SKM-1 (cell line): ENCODE measurements around the gene ZNF507.
"Not testable (repeated sequence)": the region's sequence is repeated elsewhere in the genome, so short reads cannot be mapped to it uniquely, and the experiment has no call there.

Source experiments
- DNase-seq: peaks from one replicate; lab custom pipeline; 2025; ENCODE audit not compliant: unreplicated experiment; lab: John Stamatoyannopoulos, UW

The ZNF507 gene

DNA sequence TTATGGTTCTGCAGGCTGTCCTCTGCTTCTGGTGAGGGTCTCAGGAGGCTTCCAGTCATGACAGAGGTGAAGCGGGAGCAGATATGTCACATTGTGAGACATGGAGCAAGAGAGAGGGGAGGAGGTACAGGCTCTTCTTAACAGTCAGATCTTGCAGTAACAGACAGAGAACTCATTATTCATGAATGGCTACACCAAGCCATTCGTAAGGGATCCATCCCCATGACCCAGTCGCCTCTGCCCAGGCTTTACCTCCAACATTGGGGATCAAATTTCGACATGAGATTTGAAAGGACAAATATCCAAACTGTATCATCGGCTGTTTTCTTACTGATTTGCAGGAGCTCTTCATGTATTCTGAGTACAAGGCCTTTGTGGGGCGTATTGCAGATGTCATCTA lies 21.7 kb downstream of the ZNF507 start:
- DNase-seq = no peak

DNA sequence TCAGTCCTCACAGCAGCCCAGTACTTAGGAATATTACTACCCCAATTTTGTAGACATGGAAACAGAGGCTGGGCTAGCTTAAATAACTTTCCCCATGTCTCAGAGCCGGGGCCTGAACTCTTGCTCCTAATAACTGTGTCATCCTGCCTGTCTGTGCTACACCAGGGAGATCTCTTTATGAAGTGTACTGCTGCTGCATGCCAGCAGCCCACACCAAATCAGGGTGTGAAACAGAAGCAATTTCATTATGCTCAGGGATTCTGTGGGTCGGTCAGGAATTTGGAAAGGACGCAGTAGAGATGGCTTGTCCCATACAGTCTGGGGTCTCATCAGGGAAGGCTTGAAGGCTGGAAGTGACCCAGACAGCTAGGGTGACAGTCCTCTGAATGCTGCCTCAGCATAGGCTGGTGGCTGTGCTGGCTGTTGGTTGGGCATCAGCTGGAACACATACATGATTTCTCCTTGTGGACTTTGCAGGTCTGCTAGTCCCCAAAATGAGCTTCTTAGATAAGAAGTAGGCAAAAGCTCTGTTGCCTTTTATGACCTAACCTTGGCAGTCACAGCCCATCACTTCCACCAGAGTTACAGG lies 22.6 kb downstream of the ZNF507 start:
- no peak for DNase-seq

DNA sequence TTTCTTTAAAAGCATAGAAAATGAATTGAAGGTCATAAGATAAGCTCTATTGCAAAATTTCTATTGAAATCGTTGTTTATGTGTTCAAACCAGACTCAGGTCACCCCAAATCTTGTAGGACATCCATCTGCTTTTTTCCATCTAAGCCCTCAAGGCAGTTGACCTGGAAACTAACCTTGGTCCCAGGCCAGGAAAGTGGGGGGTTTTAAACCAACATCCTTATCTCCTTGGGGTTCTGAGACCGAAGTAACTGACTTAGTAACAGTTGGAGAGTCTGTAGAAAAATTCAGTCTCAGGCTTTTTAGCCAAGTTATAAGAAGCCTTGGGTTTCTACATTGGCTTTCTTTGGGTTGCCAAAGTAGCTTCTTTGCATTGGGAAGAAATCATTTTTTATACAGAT lies 23.4 kb downstream of the ZNF507 start:
- DNase-seq = no peak

DNA sequence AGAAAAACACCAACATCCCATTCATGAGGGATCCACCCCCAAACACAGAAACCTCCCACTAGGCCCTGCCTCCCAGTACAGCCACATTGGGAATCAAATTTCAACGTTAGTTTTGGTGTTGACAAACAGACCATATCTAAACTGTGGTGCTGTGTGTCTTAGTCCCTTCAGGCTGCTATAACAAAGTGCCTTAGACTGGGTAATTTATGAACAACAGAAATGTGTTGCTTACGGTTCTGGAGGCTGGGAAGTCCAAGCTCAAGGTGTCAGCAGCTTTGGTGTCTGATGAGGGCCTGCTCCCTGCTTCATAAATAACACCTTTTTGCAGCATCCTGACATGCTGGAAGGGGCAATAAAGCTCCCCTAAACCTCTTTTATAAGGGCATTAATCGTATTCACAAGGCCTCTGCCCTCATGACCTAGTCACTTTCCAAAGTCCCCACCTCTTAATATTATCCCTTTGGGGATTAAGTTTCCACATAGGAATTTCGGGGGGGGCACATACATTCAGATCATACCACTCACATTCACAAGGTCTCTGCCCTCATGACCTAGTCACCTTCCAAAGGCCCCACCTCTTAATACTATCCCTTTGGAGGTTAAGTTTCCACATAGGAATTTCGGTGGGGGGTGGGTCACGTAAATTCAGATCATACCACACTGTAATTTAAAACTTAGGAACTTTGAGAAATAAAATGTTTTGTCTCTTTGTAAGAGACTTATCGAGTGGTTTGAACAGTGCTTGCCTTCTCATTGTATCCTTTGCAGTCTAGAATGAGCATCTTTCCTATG lies 27.5 kb downstream of the ZNF507 start:
- DNase-seq = no peak

DNA sequence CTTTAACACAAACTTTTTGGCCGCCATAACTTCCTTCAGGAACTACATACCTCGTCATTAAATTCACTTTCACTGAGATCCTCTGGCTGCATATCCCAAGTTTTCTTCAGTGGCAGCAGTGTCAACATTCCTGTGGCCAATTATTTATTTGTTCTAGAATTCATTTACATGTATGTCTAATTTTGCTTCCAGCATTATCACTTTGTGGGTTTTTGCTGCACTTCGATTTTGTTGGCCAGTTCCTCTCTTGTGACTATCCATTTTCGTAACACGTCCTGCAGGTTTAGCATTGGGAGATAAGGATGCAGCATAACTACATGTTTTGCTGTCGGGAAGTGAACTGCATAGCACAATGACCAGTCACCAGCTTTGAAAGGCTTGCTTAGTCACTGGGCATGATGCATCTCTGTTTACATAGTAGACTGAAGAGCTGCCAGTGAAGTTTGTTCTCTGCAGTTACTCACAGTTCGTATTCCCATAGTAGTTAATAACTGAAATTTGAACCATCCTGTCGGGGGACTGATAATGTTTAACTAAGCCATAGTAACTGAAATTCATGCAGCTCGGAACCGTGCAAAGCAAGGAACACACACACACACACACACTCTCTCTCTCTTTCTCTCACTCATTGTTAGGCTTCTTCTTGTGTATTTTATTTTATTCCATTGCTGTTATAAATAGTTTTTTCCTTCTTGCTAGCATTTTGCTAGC lies 28.3 kb downstream of the ZNF507 start:
- DNase-seq = no peak

DNA sequence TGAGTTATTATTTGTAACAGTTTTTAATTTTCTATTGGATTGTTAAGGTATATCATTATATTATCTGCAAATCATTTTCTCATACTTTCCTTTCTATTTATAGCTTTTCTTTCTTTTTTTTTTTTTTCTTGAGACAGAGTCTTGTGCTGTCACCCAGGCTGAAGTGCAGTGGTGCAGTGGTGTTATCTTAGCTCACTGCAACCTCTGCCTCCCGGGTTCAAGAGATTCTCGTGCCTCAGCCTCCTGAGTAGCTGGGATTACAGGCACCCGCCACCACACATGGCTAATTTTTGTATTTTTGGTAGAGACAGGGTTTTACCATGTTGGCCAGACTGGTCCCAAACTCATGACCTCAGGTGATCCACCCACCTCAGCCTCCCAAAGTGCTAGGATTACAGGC lies 29.0 kb downstream of the ZNF507 start:
- not testable (repeated sequence) for DNase-seq

DNA sequence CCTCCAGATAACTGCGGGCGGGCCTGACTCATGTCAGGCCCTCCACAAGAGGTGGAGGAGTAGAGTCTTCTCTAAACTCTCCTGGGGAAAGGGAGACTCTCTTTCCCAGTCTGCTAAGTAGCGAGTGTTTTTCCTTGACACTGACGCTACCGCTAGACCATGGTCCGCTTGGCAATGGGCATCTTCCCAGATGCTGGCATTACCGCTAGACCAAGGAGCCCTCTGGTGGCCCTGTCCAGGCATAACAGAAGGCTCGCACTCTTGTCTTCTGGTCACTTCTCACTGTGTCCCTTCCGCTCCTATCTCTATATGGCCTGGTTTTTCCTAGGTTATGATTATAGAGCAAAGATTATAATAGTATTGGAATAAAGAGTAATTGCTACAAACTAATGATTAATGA lies 31.7 kb downstream of the ZNF507 start:
- DNase-seq = not testable (repeated sequence)

DNA sequence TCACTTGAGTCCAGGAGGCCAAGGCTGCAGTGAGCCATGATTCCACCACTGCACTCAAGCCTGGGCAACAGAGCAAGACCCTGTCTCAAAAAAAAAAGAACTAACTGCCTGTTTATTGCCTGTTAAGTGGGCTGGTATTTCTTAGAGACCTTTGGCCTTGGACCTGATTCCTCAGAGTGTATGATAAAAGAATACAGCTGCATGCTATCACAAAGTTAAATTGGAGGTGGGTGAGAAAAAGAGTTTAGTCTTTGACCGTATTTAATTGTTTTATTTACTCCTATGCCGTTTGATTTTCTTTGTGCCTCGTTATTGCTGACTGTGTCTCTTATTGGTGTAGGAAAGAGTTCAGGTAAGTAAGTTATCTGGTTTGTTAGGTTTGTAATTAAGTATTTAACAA lies 34.9 kb downstream of the ZNF507 start:
- DNase-seq = no peak

DNA sequence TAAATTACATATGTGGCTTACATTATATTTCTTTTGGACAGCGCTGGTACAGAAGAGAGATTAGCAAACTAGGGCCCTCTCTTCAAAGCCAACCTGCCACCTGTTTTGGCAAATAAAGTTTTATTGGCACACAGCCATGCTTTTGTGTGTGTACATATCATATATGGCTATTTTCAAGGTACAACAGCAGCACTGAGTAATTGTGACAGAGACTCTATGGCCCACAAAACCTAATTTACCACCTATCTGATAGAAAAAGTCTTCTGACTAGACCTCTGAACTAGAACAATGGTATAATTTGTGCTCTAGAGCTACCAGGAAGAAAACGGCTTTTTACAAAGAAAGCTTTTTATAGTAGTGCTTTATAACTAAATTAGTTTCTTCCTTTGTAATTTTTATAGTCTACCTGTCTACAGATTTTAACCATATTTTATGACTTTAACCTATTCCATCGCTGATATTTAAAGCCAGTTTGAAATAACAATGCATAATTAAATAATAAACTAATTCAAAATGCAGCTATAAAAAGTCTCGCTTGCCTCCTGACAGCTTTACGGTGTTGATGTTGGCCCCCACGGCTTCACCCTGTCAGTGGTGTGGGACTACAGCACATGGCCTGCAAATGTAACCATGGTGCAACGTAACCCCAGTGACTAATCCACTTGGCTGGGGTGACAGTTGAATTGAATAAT lies 42.4 kb downstream of the ZNF507 start:
- DNase-seq = no peak

DNA sequence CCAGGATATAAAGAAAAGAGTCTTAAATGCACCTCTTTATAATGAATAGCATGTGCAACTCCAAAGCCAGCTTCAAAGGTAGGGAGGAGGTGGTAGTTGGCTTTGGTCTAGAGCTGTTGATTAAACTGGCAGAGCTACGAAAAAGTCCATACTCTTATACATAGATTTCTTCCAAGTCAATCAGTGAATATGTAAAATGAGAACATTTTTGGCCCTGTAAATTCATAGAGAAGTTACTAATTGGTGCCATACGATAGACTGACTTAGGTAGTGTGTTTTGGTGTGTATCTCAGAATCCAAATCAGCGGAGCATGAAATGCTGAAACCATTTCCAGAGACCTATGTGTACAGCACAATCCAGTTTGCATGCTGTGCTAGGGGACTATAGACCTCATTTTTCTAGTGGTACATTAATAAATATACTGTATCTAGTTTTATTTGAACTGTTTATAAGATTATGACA lies 43.0 kb downstream of the ZNF507 start:
- DNase-seq = no peak

DNA sequence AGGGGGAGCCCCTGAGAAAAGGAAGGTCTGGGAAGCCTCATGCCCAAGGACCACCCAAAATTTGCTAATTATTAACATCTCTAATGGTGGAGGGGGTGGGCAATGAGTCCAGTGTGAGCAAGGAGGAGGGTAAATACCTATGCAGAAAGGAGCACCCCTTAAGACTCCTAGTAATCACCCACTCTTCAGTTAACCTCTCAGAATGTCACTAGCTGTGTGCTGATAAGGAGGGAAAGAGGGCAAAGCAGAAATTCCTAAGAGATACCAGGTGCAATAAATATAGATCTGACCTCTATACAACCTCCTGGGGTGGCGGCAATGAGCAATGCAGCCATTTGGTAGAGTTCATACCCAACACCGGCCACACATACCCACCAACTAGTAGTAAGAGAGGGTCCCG lies 47.5 kb downstream of the ZNF507 start:
- no peak for DNase-seq

DNA sequence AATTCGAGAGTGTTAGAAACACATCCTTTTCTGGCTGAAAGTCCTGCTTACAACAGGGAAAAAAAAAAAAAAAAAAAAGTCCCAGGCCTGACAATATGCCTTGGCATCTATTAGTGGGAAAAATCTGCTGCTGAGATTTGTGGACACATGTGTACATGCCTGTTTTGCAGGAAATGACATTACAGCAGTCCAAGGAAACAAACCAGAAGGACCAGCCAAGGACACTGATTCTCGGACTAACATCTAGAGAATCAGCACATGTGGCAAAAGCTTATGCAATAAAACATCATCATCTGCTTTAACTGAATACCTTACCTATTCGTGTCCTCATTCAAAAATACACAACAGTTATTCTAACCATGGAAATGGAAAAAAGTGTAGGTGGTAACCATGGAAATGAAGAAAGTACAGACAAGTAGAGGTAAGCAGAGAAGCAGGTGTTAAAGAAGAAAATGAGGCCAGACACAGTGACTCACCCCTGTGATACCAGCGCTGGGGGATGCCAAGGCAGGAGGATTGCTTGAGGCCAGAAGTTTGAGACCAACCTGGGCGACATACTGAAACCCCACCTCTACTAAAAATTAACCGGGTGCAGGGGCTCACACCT lies 50.7 kb downstream of the ZNF507 start:
- DNase-seq = no peak

DNA sequence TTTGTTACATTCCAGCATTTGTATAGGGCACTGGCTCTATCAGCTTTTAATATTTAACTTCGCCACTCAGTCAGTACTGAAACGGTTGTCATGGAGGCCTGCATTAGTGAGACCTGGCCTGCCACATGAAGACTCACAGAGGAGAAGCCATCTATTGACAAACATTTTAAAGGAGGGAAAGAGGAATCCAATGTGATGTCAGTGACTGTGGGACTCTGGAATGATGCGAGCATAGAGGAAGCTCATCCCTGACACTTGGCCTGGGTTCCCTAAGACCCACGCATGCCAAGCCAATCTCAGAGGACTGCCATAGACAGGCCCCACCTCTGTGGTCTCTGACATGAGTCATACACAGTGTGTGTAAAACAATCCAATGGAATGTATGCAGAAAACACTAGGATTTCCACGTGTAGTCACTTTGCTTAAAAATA lies 52.3 kb downstream of the ZNF507 start:
- no peak for DNase-seq

DNA sequence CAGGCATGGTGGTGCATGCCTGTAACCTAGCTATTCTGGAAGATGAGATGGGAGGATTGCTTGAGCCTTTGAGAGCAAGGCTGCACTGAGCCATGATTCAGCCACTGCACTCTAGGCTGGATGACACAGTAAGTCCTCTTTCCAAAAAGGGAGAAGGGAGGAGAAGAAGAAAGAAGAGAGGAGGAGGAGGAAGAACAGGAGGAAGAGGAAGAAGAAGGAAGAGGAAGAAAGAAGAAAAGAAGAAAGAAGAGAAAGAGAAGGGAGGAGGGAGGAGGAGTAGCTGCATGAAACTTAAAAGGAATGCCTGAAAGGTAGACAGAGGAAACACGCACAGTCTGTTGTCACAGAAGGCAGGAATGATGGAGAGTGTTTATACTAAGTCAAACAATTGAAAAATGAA lies 56.6 kb downstream of the ZNF507 start:
- no peak for DNase-seq

DNA sequence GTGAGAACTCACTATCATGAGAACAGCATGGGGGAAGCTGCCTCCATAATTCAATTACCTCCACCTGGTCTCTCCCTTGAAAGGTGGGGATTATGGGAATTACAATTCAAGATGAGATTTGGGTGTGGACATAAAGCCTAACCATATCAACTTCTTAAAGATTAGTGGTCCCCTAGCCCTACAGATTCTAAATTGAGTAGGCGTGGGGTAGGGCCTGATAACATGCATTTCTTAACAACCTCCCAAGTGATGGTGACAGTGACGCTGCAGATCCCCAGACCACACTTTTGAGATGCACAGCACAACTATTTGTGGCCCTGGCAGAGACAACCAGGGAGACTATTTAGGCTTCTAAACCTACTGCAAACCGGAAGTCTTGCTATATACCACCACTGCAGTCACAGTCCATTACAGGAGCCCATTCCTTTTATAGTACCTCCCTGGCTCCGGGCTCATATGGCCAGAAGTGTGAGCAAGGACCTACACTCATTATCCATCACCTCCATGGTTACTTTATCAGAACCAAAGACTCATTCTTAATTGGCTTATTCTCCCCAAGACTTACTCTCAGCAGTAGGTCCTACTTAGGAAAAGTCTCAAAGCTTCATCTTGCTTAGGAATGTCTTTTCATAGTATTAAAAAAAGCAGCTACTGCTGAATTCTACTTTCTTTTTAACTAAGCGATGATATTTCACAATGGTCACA lies 58.0 kb downstream of the ZNF507 start:
- DNase-seq = no peak

DNA sequence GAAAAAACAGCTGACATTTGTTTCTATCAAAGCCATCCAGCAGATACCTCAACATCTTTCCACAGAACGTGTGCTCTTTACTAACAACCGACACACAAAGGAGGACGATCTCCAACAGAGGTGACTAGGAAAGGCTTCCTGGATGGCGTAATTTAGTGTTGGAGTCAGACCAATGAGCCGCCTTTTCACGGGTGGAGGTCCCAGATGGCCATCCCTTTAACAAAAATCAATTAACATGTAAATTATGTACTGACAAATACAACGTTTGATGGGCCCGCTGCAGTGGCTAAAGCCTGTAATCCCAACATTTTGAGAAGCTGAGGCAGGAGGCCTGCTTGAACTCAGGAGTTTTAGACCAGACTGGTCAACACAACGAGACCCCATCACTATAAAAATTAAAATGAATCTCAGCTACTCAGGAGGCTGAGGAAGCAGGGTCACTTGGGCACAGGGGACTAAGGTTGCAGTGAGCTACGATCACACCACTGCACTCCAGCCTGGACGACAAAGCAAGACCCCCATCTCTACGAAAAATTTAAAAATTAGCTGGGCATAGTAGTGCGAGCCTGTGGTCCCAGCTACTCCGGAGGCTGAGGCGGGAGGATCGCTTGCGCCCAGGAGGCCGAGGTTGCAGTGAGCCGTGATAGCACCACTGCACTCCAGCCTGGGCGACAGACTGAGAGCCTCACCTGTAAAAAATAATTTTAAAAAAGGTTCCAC lies 59.0 kb downstream of the ZNF507 start:
- no peak for DNase-seq

DNA sequence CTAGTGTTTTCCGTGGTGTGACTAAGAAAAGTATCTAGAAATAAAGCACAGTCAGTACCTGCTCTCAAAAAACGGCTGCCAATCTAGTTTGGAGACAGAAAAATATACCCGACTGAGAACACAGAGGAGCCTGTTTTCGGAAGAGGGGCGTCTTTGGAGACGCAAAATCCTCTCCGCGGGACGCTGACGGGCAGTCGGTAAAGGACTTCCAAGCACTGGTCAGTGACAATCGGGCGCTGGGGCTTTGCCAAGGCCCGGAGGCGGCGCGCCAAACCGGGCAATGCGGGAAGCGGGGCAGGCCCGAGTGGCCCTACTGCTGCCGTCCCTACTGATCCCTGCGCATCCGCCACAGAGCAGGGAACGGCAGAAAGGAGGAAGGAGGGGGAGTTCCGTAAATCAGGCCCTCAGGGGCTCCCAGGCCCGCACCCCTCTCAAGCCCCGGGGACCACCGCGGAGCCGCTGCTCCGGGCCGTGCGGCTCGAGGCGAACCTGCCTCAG lies 59.6 kb downstream of the ZNF507 start:
- DNase-seq = no peak

DNA sequence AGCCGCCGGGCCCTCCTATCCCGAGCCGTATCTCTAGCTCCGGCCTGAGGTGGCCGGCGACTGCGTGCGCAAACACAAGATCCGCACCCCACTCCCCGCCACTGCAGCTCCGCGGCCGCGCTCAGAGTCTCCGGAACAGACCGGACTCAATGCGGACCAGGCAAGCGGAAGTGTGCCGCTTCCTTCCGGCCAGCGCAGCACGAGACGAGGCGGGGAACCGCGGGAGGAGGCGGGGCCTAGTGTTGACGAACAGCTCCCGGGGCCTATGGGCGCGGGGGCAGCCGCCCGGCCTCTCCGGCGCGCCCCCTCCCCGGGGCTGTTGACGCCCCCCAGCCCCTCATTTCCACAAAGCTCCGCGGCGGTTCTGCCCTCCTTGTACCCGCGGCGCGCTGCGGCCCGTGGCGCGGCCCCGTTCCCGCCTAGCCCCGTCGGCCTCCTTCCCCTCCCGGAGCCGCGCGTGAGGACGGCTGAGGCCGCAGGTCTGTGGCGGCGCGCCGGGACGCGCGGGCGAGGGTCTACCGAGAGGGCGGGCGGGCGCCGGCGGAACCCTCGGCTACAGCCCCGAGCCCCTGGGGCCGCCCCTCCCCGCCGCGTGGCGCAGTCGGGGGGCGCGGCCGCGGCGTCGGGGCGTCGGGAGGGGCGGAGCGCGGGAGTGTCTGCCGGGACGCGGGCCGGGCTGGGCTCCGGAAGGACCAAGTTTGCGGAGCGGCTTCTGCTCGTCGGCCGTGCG lies 60.2 kb downstream of the ZNF507 start, which contains the start of gene DPY19L3:
TSS of gene DPY19L3 (plus strand) at position 340 of the 730 bp plus-strand sequence. CDS start 2,484 bp downstream, outside the sequence.
- peak; percentile 92 for DNase-seq
